A549 (cell line): ENCODE results near the gene FILIP1L. TPM values are rescaled to one million over a fixed set of nuclear protein-coding genes. Genes with fewer than 3 reads are reported as not detected.

Experiments used
- ATAC-seq, 2 experiments: fragments of 200-7000 bp in 1 of 2; fragments of >200 bp in 1 of 2; cut with Nextera tagmentation in 1 of 2; cut with Tn5 transposase in 1 of 2; 3 replicates each; pipeline versions ENCODE4 v1.8.0 to v1.9.1; 2018 to 2020; ENCODE audit warnings: mild to moderate bottlenecking in 1 of 2, moderate library complexity in 1 of 2
- CTCF ChIA-PET: fragments of 300-600 bp; sonication (Branson Sonifier 250); formaldehyde crosslinking; extraction: SDS; loops from one replicate; lab custom pipeline; 2021; ENCODE audit warnings: antibody characterized with exemption, inconsistent platforms; lab: Yijun Ruan, JAX
- POLR2A ChIA-PET: fragments of 350-600 bp; formaldehyde crosslinking; extraction: SDS; loops from one replicate; lab custom pipeline; 2021; ENCODE audit warnings: antibody characterized with exemption, inconsistent platforms; lab: Yijun Ruan, JAX
- DNase-seq, 2 experiments: peaks; one replicate each; pipeline versions ENCODE4 v3.0.0 to v3.0.0-alpha.2; 2011 to 2016; ENCODE audit warnings: low read depth in 1 of 2, low spot score in 1 of 2
- FAIRE-seq: peaks from 2 replicates; lab custom pipeline; 2011; peaks lifted over from hg19 to GRCh38; lab: Jason Lieb, UNC
- H3K27ac ChIP-seq, 2 experiments: fragments of >200 bp; sonication (Bioruptor Twin); formaldehyde crosslinking; 3 replicates each; pipeline ENCODE4 v1.5.1; 2016 to 2017
- H3K4me1 ChIP-seq: fragments of >200 bp; sonication (Bioruptor Twin); formaldehyde crosslinking; 3 replicates; pipeline ENCODE4 v1.6.1; 2016
- H3K4me2 ChIP-seq: fragments of >200 bp; sonication (Bioruptor Twin); formaldehyde crosslinking; 3 replicates; pipeline ENCODE4 v1.6.1; 2016
- H3K4me3 ChIP-seq: fragments of >200 bp; sonication (Bioruptor Twin); formaldehyde crosslinking; 3 replicates; pipeline ENCODE4 v1.5.1; 2016
- H3K9me3 ChIP-seq: fragments of >200 bp; sonication (Bioruptor Twin); formaldehyde crosslinking; 3 replicates; pipeline ENCODE4 v1.6.1; 2016
- CBX2 ChIP-seq: fragments of 200-600 bp; sonication (generic); IDR thresholded peaks from 2 replicates; pipeline ENCODE4 v1.6.1; 2016; ENCODE audit warnings: low read depth, mild to moderate bottlenecking, borderline replicate concordance
- E2F6 ChIP-seq: IDR thresholded peaks from 2 replicates; pipeline ENCODE4 v1.6.1; 2012; ENCODE audit warnings: low read depth, borderline replicate concordance
- EHMT2 ChIP-seq: fragments of 200-600 bp; sonication (generic); IDR thresholded peaks from 2 replicates; pipeline ENCODE4 v1.6.1; 2016; ENCODE audit warnings: antibody characterized with exemption, low read depth, mild to moderate bottlenecking, moderate library complexity
- EP300 ChIP-seq, 2 experiments: fragments of >200 bp; sonication (Bioruptor Twin); formaldehyde crosslinking; IDR thresholded peaks; 2 replicates in 1 of 2; 3 replicates in 1 of 2; pipeline ENCODE4 v1.6.1; 2016 to 2017
- FOSL2 ChIP-seq, 2 experiments: fragments of 450-650 bp in 1 of 2; fragments of >200 bp in 1 of 2; sonication (Bioruptor Twin) in 1 of 2; formaldehyde crosslinking; IDR thresholded peaks; 2 replicates each; pipeline versions ENCODE4 v1.5.0 to v1.6.1; 2016 to 2020; ENCODE audit warnings: mild to moderate bottlenecking in 1 of 2, moderate library complexity in 1 of 2
- HOXA7 ChIP-seq: fragments of 250-450 bp; sonication (Bioruptor Pico); IDR thresholded peaks from 2 replicates; pipeline ENCODE4 v1.5.0; 2020; ENCODE audit warnings: mild to moderate bottlenecking, moderate library complexity
- HOXB5 ChIP-seq: fragments of 250-450 bp; sonication (Bioruptor Pico); IDR thresholded peaks from 2 replicates; pipeline ENCODE4 v1.5.0; 2020; ENCODE audit warnings: mild to moderate bottlenecking, moderate library complexity
- KDM1A ChIP-seq: fragments of 200-600 bp; sonication (generic); IDR thresholded peaks from 2 replicates; pipeline ENCODE4 v1.6.1; 2016; ENCODE audit warnings: low read depth, mild to moderate bottlenecking
- MAFK ChIP-seq: fragments of 450-650 bp; IDR thresholded peaks from 2 replicates; pipeline ENCODE4 v1.6.1; 2014; ENCODE audit not compliant: partially characterized antibody
- MAZ ChIP-seq: fragments of 150-350 bp; IDR thresholded peaks from 2 replicates; pipeline ENCODE4 v1.6.1; 2014; ENCODE audit warnings: antibody characterized with exemption, low read depth, low read length, borderline replicate concordance
- MYC ChIP-seq: IDR thresholded peaks from 2 replicates; pipeline ENCODE4 v1.6.1; 2012; ENCODE audit warnings: mild to moderate bottlenecking, inconsistent platforms, low read length, improper control_type of control experiment, borderline replicate concordance
- NPAS2 ChIP-seq: fragments of 250-450 bp; sonication (Bioruptor Pico); IDR thresholded peaks from 2 replicates; pipeline ENCODE4 v1.8.0; 2022; ENCODE audit warnings: mild to moderate bottlenecking, moderate library complexity, borderline replicate concordance
- RAD21 ChIP-seq, 2 experiments: fragments of >200 bp in 1 of 2; sonication (Bioruptor Twin) in 1 of 2; formaldehyde crosslinking in 1 of 2; IDR thresholded peaks in 1 of 2; conservative IDR thresholded peaks in 1 of 2; 2 replicates in 1 of 2; 3 replicates in 1 of 2; pipeline ENCODE4 v1.6.1; 2012 to 2018; ENCODE audit warnings: inconsistent platforms in 1 of 2
- RARB ChIP-seq: fragments of 250-450 bp; sonication (Bioruptor Pico); IDR thresholded peaks from 2 replicates; pipeline ENCODE4 v1.8.0; 2021; ENCODE audit warnings: mild to moderate bottlenecking, moderate library complexity
- ZC3H11A ChIP-seq: fragments of 450-650 bp; IDR thresholded peaks from 2 replicates; pipeline ENCODE4 v1.6.1; 2014; ENCODE audit warnings: antibody characterized with exemption, mild to moderate bottlenecking
- ZFP36 ChIP-seq: fragments of 450-650 bp; IDR thresholded peaks from 2 replicates; pipeline ENCODE4 v1.6.1; 2014; ENCODE audit warnings: borderline replicate concordance; ENCODE audit not compliant: partially characterized antibody
- ZSCAN20 ChIP-seq: fragments of 250-450 bp; sonication (Bioruptor Pico); IDR thresholded peaks from 2 replicates; pipeline ENCODE4 v1.8.0; 2022; ENCODE audit warnings: mild to moderate bottlenecking, moderate library complexity
- WGBS: methylation state at CpG from one replicate; pipeline ENCODE4 v1.1.6; 2017; ENCODE audit errors: missing lambda C conversion rate; 5-methylcytosine and 5-hydroxymethylcytosine counted together
- polyA plus RNA-seq, 4 experiments: library from polyadenylated mRNA; depleted of rRNA in 3 of 4; stranded (reverse); fragments of >200 nt; fragmentation: RNase III in 1 of 4; extraction: RNeasy Plus Mini Kit Qiagen cat#74134 plus additional on column Dnase treatment in 1 of 4; gene quantifications; 2 replicates in 3 of 4; 3 replicates in 1 of 4; pipeline ENCODE4 v1.2.3, GENCODE V29; 2011 to 2017

Gene FILIP1L
- polyA plus RNA-seq, 2 of the 4 experiments (the other 2 are of a cell fraction), result 0.19 to 0.45 TPM

GRCh38 chr3:99940350-99940749 lies 174.0 kb downstream of the FILIP1L start:
- ChIA-PET POLR2A (no interaction called here), CTCF (interaction anchor here (1.7 kb wide), 1 partner anchor 97 kb away, joined by 5 read pairs; no protein-coding TSS in a partner anchor)
- no peak overlapping the region for H3K27ac ChIP-seq
- ATAC-seq (no peak), DNase-seq (no peak), FAIRE-seq (no peak)
- H3K4me1 ChIP-seq, result peaks cover 11% of the 10 kb centered on the region; the same call in 1 of the 3 replicates
- no peaks in the 10 kb centered on the region for H3K9me3 ChIP-seq
- 70% methylated on average over 2 of the region's 2 CpGs for WGBS
- TF ChIP-seq MYC (no peak), EP300 (IDR thresholded peaks at IDR 0.05) (no peak), HOXB5 (CRISPR knock-in tag) (no peak), RARB (CRISPR knock-in tag) (no peak), HOXA7 (no peak), CBX2 (no peak), RAD21 (conservative IDR thresholded peaks at IDR 0.05 in 1 of 2, IDR thresholded peaks at IDR 0.05 in 1 of 2) (no peak), EHMT2 (no peak), ZFP36 (no peak), MAZ (no peak), E2F6 (no peak), ZSCAN20 (CRISPR knock-in tag) (no peak)
- no peak overlapping the region for H3K4me3 ChIP-seq
- no peak overlapping the region for H3K4me2 ChIP-seq

GRCh38 chr3:99939876-99940275 lies 174.4 kb downstream of the FILIP1L start:
- DNase-seq (no peak), FAIRE-seq (peak; percentile 32), ATAC-seq (no peak)
- no peak for TF ChIP-seq ZC3H11A
- TF ChIP-seq NPAS2 (CRISPR knock-in tag), result no peak
- TF ChIP-seq EP300 (IDR thresholded peaks at IDR 0.05), result no peak
- no peak overlapping the region for H3K4me2 ChIP-seq
- POLR2A ChIA-PET, result no interaction called here
- WGBS, result 89% methylated on average over 1 of the region's 1 CpG
- H3K9me3 ChIP-seq, result no peaks in the 10 kb centered on the region
- H3K4me3 ChIP-seq, result no peak overlapping the region
- CTCF ChIA-PET, result interaction anchor here (1.7 kb wide), 1 partner anchor 96 kb away, joined by 5 read pairs; no protein-coding TSS in a partner anchor
- no peak overlapping the region for H3K27ac ChIP-seq
- H3K4me1 ChIP-seq, result peaks cover 11% of the 10 kb centered on the region; the same call in 1 of the 3 replicates

GRCh38 chr3:99938270-99938911 lies 175.9 kb downstream of the FILIP1L start:
- ChIA-PET CTCF (interaction anchor here (0.7 to 0.8 kb wide), 2 partner anchors 9 to 13 kb away, joined by 3 to 4 read pairs; no protein-coding TSS in a partner anchor), POLR2A (no interaction called here)
- FAIRE-seq, result no peak

GRCh38 chr3:99934975-99935797 lies 179.1 kb downstream of the FILIP1L start:
- Histone ChIP-seq H3K4me3 (no peak overlapping the region), H3K9me3 (no peaks in the 10 kb centered on the region), H3K27ac (no peak overlapping the region), H3K4me2 (no peak overlapping the region), H3K4me1 (peaks cover 19% of the 10 kb centered on the region; the same call in 2 of the 3 replicates)
- WGBS, result 88% methylated on average over 4 of the region's 4 CpGs
- ChIA-PET POLR2A (no interaction called here), CTCF (interaction anchor here (1.4 kb wide), 1 partner anchor 92 kb away, joined by 4 read pairs; no protein-coding TSS in a partner anchor)
- FAIRE-seq (no peak), ATAC-seq (peak in 1 of 2 experiments; percentile 37; a peak in 1 of 6 replicates), DNase-seq (peak in 1 of 2 experiments; percentile 16)
- TF ChIP-seq FOSL2 (IDR thresholded peaks at IDR 0.05) (no peak), FOSL2 (CRISPR knock-in tag; IDR thresholded peaks at IDR 0.05) (no peak), ZFP36 (no peak), MAFK (peak; percentile 19)

More at GRCh38 chr3:99938270-99938911, 175.9 kb downstream of the FILIP1L start:
- TF ChIP-seq KDM1A (no peak), MYC (no peak)
- no peak for DNase-seq
- 80% methylated on average over 3 of the region's 3 CpGs for WGBS
- Histone ChIP-seq H3K27ac (no peak overlapping the region), H3K4me3 (no peak overlapping the region), H3K4me1 (peaks cover 11% of the 10 kb centered on the region; the same call in 1 of the 3 replicates), H3K9me3 (no peaks in the 10 kb centered on the region), H3K4me2 (no peak overlapping the region)
- no peak for ATAC-seq
